ENCODE results near the gene CD207.

Gene CD207

DNA sequence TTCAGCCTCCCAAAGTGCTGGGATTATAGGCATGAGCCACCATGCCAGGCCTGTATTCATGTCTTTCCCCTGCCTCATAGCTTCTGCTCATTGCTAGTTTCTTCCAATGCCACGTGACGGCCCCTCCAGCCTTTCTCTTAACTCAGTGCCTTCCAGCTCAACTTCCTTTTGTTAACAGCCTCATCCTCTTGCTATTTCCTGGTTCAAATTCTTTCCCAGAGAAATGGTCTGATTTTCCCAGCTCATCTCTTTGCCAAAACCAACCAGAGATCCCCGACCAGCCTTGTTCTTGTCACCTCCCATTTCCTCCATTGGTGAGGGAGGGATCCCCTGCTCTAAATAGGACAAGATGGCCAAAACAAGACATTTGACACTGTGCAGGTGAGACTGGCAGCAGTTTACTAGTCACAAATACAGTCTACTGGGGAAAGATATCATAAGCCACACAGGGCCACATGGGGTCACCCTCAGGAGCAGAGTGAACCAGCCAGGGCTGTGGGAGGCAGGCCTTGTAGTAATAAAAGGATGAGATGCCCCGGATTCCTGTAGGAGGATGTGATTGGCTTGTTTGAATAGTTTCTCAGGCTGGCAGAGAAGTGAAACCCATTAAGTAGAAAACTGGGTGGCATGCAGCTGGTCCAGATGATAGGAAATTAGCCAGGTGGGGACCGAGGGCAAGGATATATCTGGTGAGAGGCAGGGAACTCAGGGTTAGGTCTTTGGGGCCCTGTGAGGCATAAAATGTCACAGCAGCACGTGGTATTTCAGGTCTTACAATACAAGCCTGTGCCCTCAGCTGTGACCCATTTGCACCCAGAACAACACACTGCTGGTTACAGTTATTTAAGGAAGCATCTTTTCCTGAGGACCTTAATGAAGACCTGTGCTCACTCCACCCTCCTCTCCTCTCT lies 6.4 kb downstream of the CD207 start:
- Histone ChIP-seq H3K27ac (no peak overlapping the region), H3K27me3 (no peaks in the 10 kb centered on the region), H3K9me3 (no peaks in the 10 kb centered on the region), H3K4me3 (ENCODE audit: low read depth in 1 of 2, low read length in 1 of 2) (no peak overlapping the region), H3K36me3 (no peaks in the 10 kb centered on the region), H3K4me1 (ENCODE audit: control insufficient read depth in 1 of 2, insufficient read depth in 1 of 2, low read depth in 1 of 2, low read length in 1 of 2) (peaks cover 0 to 12% of the 10 kb centered on the region in 2 experiments)
- TF ChIP-seq, protein P1, sequence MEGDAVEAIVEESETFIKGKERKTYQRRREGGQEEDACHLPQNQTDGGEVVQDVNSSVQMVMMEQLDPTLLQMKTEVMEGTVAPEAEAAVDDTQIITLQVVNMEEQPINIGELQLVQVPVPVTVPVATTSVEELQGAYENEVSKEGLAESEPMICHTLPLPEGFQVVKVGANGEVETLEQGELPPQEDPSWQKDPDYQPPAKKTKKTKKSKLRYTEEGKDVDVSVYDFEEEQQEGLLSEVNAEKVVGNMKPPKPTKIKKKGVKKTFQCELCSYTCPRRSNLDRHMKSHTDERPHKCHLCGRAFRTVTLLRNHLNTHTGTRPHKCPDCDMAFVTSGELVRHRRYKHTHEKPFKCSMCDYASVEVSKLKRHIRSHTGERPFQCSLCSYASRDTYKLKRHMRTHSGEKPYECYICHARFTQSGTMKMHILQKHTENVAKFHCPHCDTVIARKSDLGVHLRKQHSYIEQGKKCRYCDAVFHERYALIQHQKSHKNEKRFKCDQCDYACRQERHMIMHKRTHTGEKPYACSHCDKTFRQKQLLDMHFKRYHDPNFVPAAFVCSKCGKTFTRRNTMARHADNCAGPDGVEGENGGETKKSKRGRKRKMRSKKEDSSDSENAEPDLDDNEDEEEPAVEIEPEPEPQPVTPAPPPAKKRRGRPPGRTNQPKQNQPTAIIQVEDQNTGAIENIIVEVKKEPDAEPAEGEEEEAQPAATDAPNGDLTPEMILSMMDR (IDR thresholded peaks at IDR 0.05): no peak

DNA sequence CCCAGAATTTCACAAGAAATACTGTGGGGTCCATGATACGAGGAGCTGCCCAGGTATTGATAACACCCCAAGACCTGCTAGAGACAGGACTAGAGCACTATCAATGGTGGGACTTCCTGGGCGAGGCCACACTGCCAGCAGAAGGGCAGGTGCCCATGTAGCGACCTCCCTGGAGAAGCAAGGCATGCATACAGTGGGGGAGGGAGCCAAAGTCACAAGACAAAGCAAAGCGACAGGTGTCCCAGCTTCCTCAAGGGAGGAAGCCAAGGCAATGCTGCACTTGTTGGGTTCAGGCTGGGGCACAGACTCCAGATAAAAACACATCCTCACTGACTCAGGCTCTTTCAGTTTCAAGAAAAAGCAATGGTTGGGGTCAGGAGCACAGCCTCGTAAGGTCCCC lies 7.5 kb downstream of the CD207 start:
- Histone ChIP-seq H3K36me3 (no peaks in the 10 kb centered on the region), H3K27me3 (no peaks in the 10 kb centered on the region), H3K27ac (no peak overlapping the region), H3K9me3 (no peaks in the 10 kb centered on the region), H3K4me1 (ENCODE audit: control insufficient read depth in 1 of 2, insufficient read depth in 1 of 2, low read depth in 1 of 2, low read length in 1 of 2) (peaks cover 0 to 12% of the 10 kb centered on the region in 2 experiments), H3K4me3 (ENCODE audit: low read depth in 1 of 2, low read length in 1 of 2) (no peak overlapping the region)
- TF ChIP-seq, protein P1 (IDR thresholded peaks at IDR 0.05): no peak

DNA sequence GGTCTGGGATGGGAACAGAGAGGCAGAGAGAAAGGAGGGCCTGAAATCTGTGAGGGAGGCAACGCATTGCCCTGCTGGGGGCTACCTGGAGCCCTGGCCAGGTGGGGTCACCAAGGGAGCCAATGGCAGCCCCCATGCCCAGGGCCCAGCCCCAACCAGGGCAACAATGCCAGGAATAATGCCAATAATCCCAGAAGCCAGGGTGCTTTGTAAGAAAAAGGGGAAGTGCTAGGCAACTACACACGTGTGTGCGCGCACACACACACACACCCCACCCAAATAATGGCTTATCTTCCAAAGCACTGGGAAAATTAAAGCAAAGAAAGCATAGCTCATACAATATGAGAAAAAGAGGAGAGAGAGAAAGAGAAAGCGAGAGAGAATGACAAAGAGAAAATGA lies 8.2 kb downstream of the CD207 start:
- Histone ChIP-seq H3K36me3 (no peaks in the 10 kb centered on the region), H3K9me3 (no peaks in the 10 kb centered on the region), H3K27ac (no peak overlapping the region), H3K4me1 (ENCODE audit: control insufficient read depth in 1 of 2, insufficient read depth in 1 of 2, low read depth in 1 of 2, low read length in 1 of 2) (peaks cover 0 to 12% of the 10 kb centered on the region in 2 experiments), H3K27me3 (no peaks in the 10 kb centered on the region), H3K4me3 (ENCODE audit: low read depth in 1 of 2, low read length in 1 of 2) (peak overlapping the region in 1 of 2 experiments; percentile 11)
- TF ChIP-seq, protein P1 (IDR thresholded peaks at IDR 0.05): no peak

DNA sequence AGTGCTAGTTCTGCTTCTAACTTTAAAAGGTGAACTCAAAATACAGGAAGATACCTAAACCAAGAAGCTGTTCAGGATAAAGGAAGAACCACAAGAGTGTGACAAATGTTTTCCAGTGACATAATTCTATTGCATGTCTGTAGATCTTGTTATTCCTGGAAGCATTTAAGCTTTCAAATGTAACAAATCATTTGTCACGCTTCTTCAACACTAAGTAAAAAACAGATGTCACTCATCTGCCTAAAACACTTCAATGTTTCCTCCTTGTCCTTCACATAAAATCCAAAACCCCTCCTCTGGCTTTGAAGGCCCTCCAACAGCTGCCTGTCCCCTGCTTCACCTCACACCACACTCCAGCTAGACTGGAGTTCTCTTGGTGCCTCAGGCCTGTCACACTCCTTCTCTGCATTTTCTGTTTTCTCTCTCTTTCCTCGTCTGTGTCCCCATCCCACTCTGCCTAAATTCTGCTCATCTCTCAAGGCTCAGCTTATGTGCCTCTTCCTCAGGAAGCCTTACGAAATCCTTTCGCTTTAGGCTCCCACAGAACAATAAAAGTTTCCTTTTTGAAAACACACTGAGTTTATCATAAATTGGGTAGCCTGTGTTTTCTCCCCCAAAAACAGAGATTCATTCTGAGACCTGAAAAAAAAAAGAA lies 8.8 kb downstream of the CD207 start:
- Histone ChIP-seq H3K9me3 (no peaks in the 10 kb centered on the region), H3K36me3 (no peaks in the 10 kb centered on the region), H3K27me3 (no peaks in the 10 kb centered on the region), H3K27ac (no peak overlapping the region), H3K4me3 (ENCODE audit: low read depth in 1 of 2, low read length in 1 of 2) (peak overlapping the region in 1 of 2 experiments; percentile 11), H3K4me1 (ENCODE audit: control insufficient read depth in 1 of 2, insufficient read depth in 1 of 2, low read depth in 1 of 2, low read length in 1 of 2) (peaks cover 0 to 12% of the 10 kb centered on the region in 2 experiments)
- TF ChIP-seq, protein P1 (IDR thresholded peaks at IDR 0.05): no peak

DNA sequence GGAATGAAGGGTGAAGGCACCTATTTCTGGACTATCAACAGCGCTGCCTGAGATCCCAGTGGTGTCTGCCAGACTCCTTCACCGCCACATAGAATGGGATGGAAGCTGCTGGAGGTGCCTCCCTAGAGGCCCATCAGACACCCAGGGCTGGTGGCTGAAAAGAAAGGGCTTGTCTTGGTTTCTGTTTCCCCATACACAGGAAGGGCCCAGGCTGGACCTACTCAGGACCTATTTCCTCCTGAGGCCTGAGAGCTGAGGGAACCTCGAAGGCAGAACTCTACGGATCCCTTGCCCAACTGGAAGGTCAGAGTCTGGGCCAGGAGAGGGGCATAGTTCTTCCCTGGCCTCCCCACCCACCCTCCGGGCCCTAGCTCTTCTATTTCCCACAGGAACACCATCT lies 12.4 kb downstream of the CD207 start:
- Histone ChIP-seq H3K4me1 (ENCODE audit: control insufficient read depth in 1 of 2, insufficient read depth in 1 of 2, low read depth in 1 of 2, low read length in 1 of 2) (peaks cover 0 to 12% of the 10 kb centered on the region in 2 experiments), H3K4me3 (ENCODE audit: low read depth in 1 of 2, low read length in 1 of 2) (no peak overlapping the region), H3K27ac (no peak overlapping the region), H3K36me3 (no peaks in the 10 kb centered on the region), H3K27me3 (peaks cover 22% of the 10 kb centered on the region), H3K9me3 (no peaks in the 10 kb centered on the region)
- TF ChIP-seq, protein P1 (IDR thresholded peaks at IDR 0.05): no peak
